OCI-LY7 (cell line): ENCODE measurements around the gene RUSF1. TPM values are rescaled to one million over a fixed set of nuclear protein-coding genes. Genes with fewer than 3 reads are reported as not detected.

Experiments
- BruUV-seq: library from RNA; stranded (reverse); fragments of 400-500 nt; replicated peaks from 2 replicates; lab custom pipeline; 2021; lab: Mats Ljungman, UMichigan
- CTCF ChIA-PET: fragments of 300-600 bp; sonication (Branson Sonifier 250); formaldehyde crosslinking; loops from one replicate; lab custom pipeline; 2022; ENCODE audit warnings: antibody characterized with exemption; ENCODE audit not compliant: unreplicated experiment; lab: Charles Lee
- POLR2A ChIA-PET: fragments of 300-600 bp; sonication (Branson Sonifier 250); formaldehyde crosslinking; loops from one replicate; lab custom pipeline; 2022; ENCODE audit warnings: antibody characterized with exemption; lab: Charles Lee
- DNase-seq: peaks from one replicate; pipeline ENCODE4 v3.0.0-alpha.2; 2015; ENCODE audit warnings: low spot score
- H2AFZ ChIP-seq: fragments of 200-600 bp; sonication (generic), shearing (Covaris generic); 2 replicates; pipeline ENCODE4 v1.6.1; 2014; ENCODE audit warnings: mild to moderate bottlenecking, antibody characterized with exemption, low read length, moderate library complexity
- H3K27ac ChIP-seq: fragments of 200-600 bp; sonication (generic); 2 replicates; pipeline ENCODE4 v1.5.1; 2014; ENCODE audit warnings: mixed run types, low read depth, mild to moderate bottlenecking, moderate library complexity, low read length, inconsistent platforms; ENCODE audit not compliant: poor library complexity, severe bottlenecking
- H3K36me3 ChIP-seq: fragments of 200-600 bp; sonication (generic); 2 replicates; pipeline ENCODE4 v1.6.1; 2014; ENCODE audit warnings: mild to moderate bottlenecking, antibody characterized with exemption, low read length, moderate library complexity, mixed read lengths; ENCODE audit not compliant: insufficient read depth
- H3K4me1 ChIP-seq: fragments of 200-600 bp; sonication (generic); 2 replicates; pipeline ENCODE4 v1.5.1; 2014; ENCODE audit warnings: mild to moderate bottlenecking, low read length; ENCODE audit not compliant: insufficient read depth, poor library complexity, severe bottlenecking
- H3K4me2 ChIP-seq: fragments of 200-600 bp; sonication (generic); 2 replicates; pipeline ENCODE4 v1.6.1; 2014; ENCODE audit warnings: mild to moderate bottlenecking, low read length
- H3K4me3 ChIP-seq: fragments of 200-600 bp; sonication (generic); 2 replicates; pipeline ENCODE4 v1.5.1; 2014; ENCODE audit warnings: mild to moderate bottlenecking, low read depth, low read length; ENCODE audit not compliant: poor library complexity, severe bottlenecking
- H3K79me2 ChIP-seq: fragments of 200-600 bp; sonication (generic); 2 replicates; pipeline ENCODE4 v1.6.1; 2016; ENCODE audit warnings: low read depth, mild to moderate bottlenecking, low read length, moderate library complexity, mixed read lengths; ENCODE audit not compliant: insufficient read depth
- H3K9me2 ChIP-seq: fragments of 200-600 bp; sonication (generic); 2 replicates; pipeline ENCODE4 v1.6.1; 2016; ENCODE audit warnings: mild to moderate bottlenecking, low read length, mixed read lengths; ENCODE audit not compliant: insufficient read depth
- H3K9me3 ChIP-seq: fragments of 200-600 bp; sonication (generic); 2 replicates; pipeline ENCODE4 v1.6.1; 2014; ENCODE audit warnings: mild to moderate bottlenecking, mixed run types, low read length, mixed read lengths
- H4K20me1 ChIP-seq: fragments of 200-600 bp; sonication (generic); 2 replicates; pipeline ENCODE4 v1.6.1; 2014; ENCODE audit warnings: mild to moderate bottlenecking, antibody characterized with exemption, low read length, moderate library complexity, mixed read lengths; ENCODE audit not compliant: insufficient read depth
- CTCF ChIP-seq: fragments of 200-600 bp; sonication (generic); conservative IDR thresholded peaks from 2 replicates; pipeline ENCODE4 v1.5.1; 2014; ENCODE audit warnings: mild to moderate bottlenecking, antibody characterized with exemption, low read length, moderate library complexity, mixed read lengths
- EZH2phosphoT487 ChIP-seq: fragments of 200-600 bp; sonication (generic); IDR thresholded peaks from 2 replicates; pipeline ENCODE4 v1.6.1; 2018; ENCODE audit warnings: low read depth, borderline replicate concordance, mild to moderate bottlenecking, mixed run types, antibody characterized with exemption, low read length, moderate library complexity, mixed read lengths
- intact Hi-C: fragments of 100-400 bp; cut with micrococcal nuclease; formaldehyde crosslinking; loops from one replicate; pipeline ENCODE4 v1.10.0; 2022; ENCODE audit not compliant: unreplicated experiment
- total RNA-seq, 2 experiments: library from RNA; depleted of rRNA in 1 of 2; stranded (reverse); fragments of >200 nt in 1 of 2; shearing (Covaris generic) in 1 of 2; gene quantifications; 2 replicates each; pipeline ENCODE4 v1.2.3, GENCODE V29; 2014 to 2022

RUSF1 gene
- total RNA-seq, 2 experiments from 2014 or later = 28.6 to 40.4 TPM

GRCh38 chr16:31489298-31489564 is 19.0 kb downstream of the RUSF1 start:
- H3K4me1 ChIP-seq = peaks cover 4% of the 10 kb centered on the region
- H3K9me2 ChIP-seq = no peaks in the 10 kb centered on the region
- no peak overlapping the region for H3K4me2 ChIP-seq
- no peaks in the 10 kb centered on the region for H3K79me2 ChIP-seq
- ChIA-PET CTCF (no interaction called here), POLR2A (no interaction called here)
- H2AFZ ChIP-seq = no peak overlapping the region
- no TSS peak for BruUV-seq
- H3K9me3 ChIP-seq = no peaks in the 10 kb centered on the region
- H3K4me3 ChIP-seq = no peak overlapping the region
- intact Hi-C loops = no loop called here
- H4K20me1 ChIP-seq = no peaks in the 10 kb centered on the region
- no peak for TF ChIP-seq CTCF
- TF ChIP-seq EZH2phosphoT487 = no peak
- no peaks in the 10 kb centered on the region for H3K36me3 ChIP-seq
- no peak overlapping the region for H3K27ac ChIP-seq
- DNase-seq = no peak

- Histone ChIP-seq H2AFZ (no peak overlapping the region), H3K4me3 (no peak overlapping the region), H4K20me1 (no peaks in the 10 kb centered on the region), H3K9me3 (no peaks in the 10 kb centered on the region), H3K4me1 (peaks cover 4% of the 10 kb centered on the region), H3K27ac (no peak overlapping the region), H3K36me3 (no peaks in the 10 kb centered on the region), H3K4me2 (peak overlapping the region; percentile 49; the same call in 1 of the 2 replicates), H3K79me2 (no peaks in the 10 kb centered on the region), H3K9me2 (no peaks in the 10 kb centered on the region)
- ChIA-PET POLR2A (no interaction called here), CTCF (no interaction called here)
- DNase-seq = no peak
- intact Hi-C loops = no loop called here
- BruUV-seq = no TSS peak
- TF ChIP-seq CTCF = no peak
- TF ChIP-seq EZH2phosphoT487 = no peak
These were observed 19.5 kb downstream of the RUSF1 start for GRCh38 chr16:31488468-31489297.

- no peak for DNase-seq
- H3K9me2 ChIP-seq = no peaks in the 10 kb centered on the region
- H3K4me2 ChIP-seq = peak overlapping the region; percentile 49
- no peaks in the 10 kb centered on the region for H3K36me3 ChIP-seq
- H2AFZ ChIP-seq = 0 out of 2 replicates have a peak overlapping the region, but pooled peaks have one; percentile 29
- H3K4me3 ChIP-seq = peak overlapping the region; percentile 11
- H3K4me1 ChIP-seq = peaks cover 4% of the 10 kb centered on the region
- no peaks in the 10 kb centered on the region for H3K9me3 ChIP-seq
- ChIA-PET POLR2A (no interaction called here), CTCF (no interaction called here)
- H4K20me1 ChIP-seq = no peaks in the 10 kb centered on the region
- H3K79me2 ChIP-seq = no peaks in the 10 kb centered on the region
- TF ChIP-seq CTCF (no peak), EZH2phosphoT487 (no peak)
- no TSS peak for BruUV-seq
- intact Hi-C loops = no loop called here
- no peak overlapping the region for H3K27ac ChIP-seq
These were observed 20.3 kb downstream of the RUSF1 start for GRCh38 chr16:31487720-31488467.
